SK-N-SH treated with all-trans-retinoic acid at 6 μM for 48 hours (cell line): ENCODE results near the gene MZT2A.
"Not testable (repeated sequence)": the region's sequence is repeated elsewhere in the genome, so short reads cannot be mapped to it uniquely, and the experiment has no call there.

Experiments
- ATAC-seq: fragments of 200-7000 bp; cut with Tn5 transposase; 3 replicates; pipeline ENCODE4 v1.9.1; 2020; ENCODE audit warnings: mild to moderate bottlenecking, moderate library complexity
- ARNTL ChIP-seq: fragments of 450-650 bp; formaldehyde crosslinking; IDR thresholded peaks from 2 replicates; pipeline ENCODE4 v1.5.0; 2020; ENCODE audit warnings: low read depth, mild to moderate bottlenecking, moderate library complexity, borderline replicate concordance
- BACH2 ChIP-seq: fragments of 250-450 bp; sonication (Bioruptor Pico); IDR thresholded peaks from 2 replicates; pipeline ENCODE4 v1.9.0; 2021; ENCODE audit warnings: mild to moderate bottlenecking, borderline replicate concordance
- CSDC2 ChIP-seq: fragments of 250-450 bp; sonication (Bioruptor Pico); IDR thresholded peaks from 2 replicates; pipeline ENCODE4 v1.5.0; 2020; ENCODE audit warnings: mild to moderate bottlenecking, moderate library complexity
- CSRNP3 ChIP-seq: fragments of 250-450 bp; sonication (Bioruptor Pico); IDR thresholded peaks from 2 replicates; pipeline ENCODE4 v1.5.1; 2021; ENCODE audit warnings: mild to moderate bottlenecking, moderate library complexity
- POU6F1 ChIP-seq: fragments of 250-450 bp; sonication (Bioruptor Pico); IDR thresholded peaks from 2 replicates; pipeline ENCODE4 v1.8.0; 2021; ENCODE audit warnings: low read depth, mild to moderate bottlenecking, moderate library complexity, borderline replicate concordance
- PPARA ChIP-seq: fragments of 250-450 bp; sonication (Bioruptor Pico); IDR thresholded peaks from 2 replicates; pipeline ENCODE4 v1.5.0; 2020; ENCODE audit warnings: mild to moderate bottlenecking, borderline replicate concordance
- RARB ChIP-seq: fragments of 250-450 bp; sonication (Bioruptor Pico); IDR thresholded peaks from 2 replicates; pipeline ENCODE4 v1.8.0; 2021; ENCODE audit warnings: mild to moderate bottlenecking, moderate library complexity
- TSHZ2 ChIP-seq: fragments of 250-450 bp; sonication (Bioruptor Pico); IDR thresholded peaks from 2 replicates; pipeline ENCODE4 v1.5.0; 2020; ENCODE audit warnings: mild to moderate bottlenecking, moderate library complexity
- ZC3H10 ChIP-seq: fragments of 250-450 bp; sonication (Bioruptor Pico); IDR thresholded peaks from 2 replicates; pipeline ENCODE4 v1.5.1; 2021; ENCODE audit warnings: mild to moderate bottlenecking, moderate library complexity
- ZNF565 ChIP-seq: fragments of 450-650 bp; formaldehyde crosslinking; conservative IDR thresholded peaks from 2 replicates; pipeline ENCODE4 v1.5.0; 2020; ENCODE audit warnings: low read depth, mild to moderate bottlenecking, moderate library complexity
- ZNF70 ChIP-seq: fragments of 450-650 bp; formaldehyde crosslinking; IDR thresholded peaks from 2 replicates; pipeline ENCODE4 v1.5.0; 2020; ENCODE audit warnings: mild to moderate bottlenecking, moderate library complexity
- ZNF8 ChIP-seq: fragments of 450-650 bp; formaldehyde crosslinking; IDR thresholded peaks from 2 replicates; pipeline ENCODE4 v1.5.0; 2020; ENCODE audit warnings: mild to moderate bottlenecking, moderate library complexity

The MZT2A gene

GRCh38 chr2:131478074-131478849, 13.9 kb downstream of the MZT2A start:
- ATAC-seq = not testable (repeated sequence)

- not testable (repeated sequence) for ATAC-seq
These were observed 15.0 kb downstream of the MZT2A start for GRCh38 chr2:131477227-131477626.

GRCh38 chr2:131476363-131476762, 15.8 kb downstream of the MZT2A start:
- ATAC-seq = not testable (repeated sequence)

- no peak for ATAC-seq
- TF ChIP-seq PPARA (CRISPR knock-in tag) = no peak
- no peak for TF ChIP-seq POU6F1 (CRISPR knock-in tag)
- no peak for TF ChIP-seq ZNF565 (CRISPR knock-in tag)
- TF ChIP-seq ZNF8 (CRISPR knock-in tag) = no peak
- TF ChIP-seq ARNTL (CRISPR knock-in tag) = no peak
These were observed 16.4 kb downstream of the MZT2A start, which contains the start of gene TUBA3D for GRCh38 chr2:131475831-131476230. Gene TUBA3D (plus strand): TSS chr2:131476119. CDS start chr2:131476200, 81 bp downstream.

- ATAC-seq = not testable (repeated sequence)
These were observed 18.9 kb downstream of the MZT2A start for GRCh38 chr2:131473266-131473665.

GRCh38 chr2:131471624-131472023, 20.6 kb downstream of the MZT2A start:
- ATAC-seq = not testable (repeated sequence)

- ATAC-seq = not testable (repeated sequence)
These were observed 21.3 kb downstream of the MZT2A start for GRCh38 chr2:131470944-131471343.

- ATAC-seq = not testable (repeated sequence)
These were observed 24.5 kb downstream of the MZT2A start for GRCh38 chr2:131467722-131468121.

GRCh38 chr2:131454914-131455313, 37.3 kb downstream of the MZT2A start:
- not testable (repeated sequence) for ATAC-seq

GRCh38 chr2:131451265-131451949, 40.8 kb downstream of the MZT2A start:
- ATAC-seq = not testable (repeated sequence)

GRCh38 chr2:131447981-131448380, 44.2 kb downstream of the MZT2A start:
- not testable (repeated sequence) for ATAC-seq

GRCh38 chr2:131445896-131446295, 46.3 kb downstream of the MZT2A start:
- no peak for ATAC-seq
- TF ChIP-seq TSHZ2 (CRISPR knock-in tag) (no peak), CSRNP3 (CRISPR knock-in tag) (no peak), ZNF8 (CRISPR knock-in tag) (no peak), ZC3H10 (no peak), ZNF565 (CRISPR knock-in tag) (no peak), BACH2 (no peak), CSDC2 (CRISPR knock-in tag) (no peak), ZNF70 (no peak), RARB (no peak)

GRCh38 chr2:131445515-131445797, 46.7 kb downstream of the MZT2A start:
- not testable (repeated sequence) for ATAC-seq

GRCh38 chr2:131444736-131445514, 47.3 kb downstream of the MZT2A start:
- not testable (repeated sequence) for ATAC-seq
